NB4 (cell line): Measurements from ENCODE around the gene CHST11.

Source experiments
- DNase-seq: peaks from one replicate; pipeline ENCODE4 v3.0.0; 2010; ENCODE audit warnings: low read depth
- H3K4me3 ChIP-seq: one replicate; pipeline ENCODE4 v1.5.1; 2011; ENCODE audit warnings: mild to moderate bottlenecking, low read depth, low read length, moderate library complexity
- MAX ChIP-seq: IDR thresholded peaks from 2 replicates; pipeline ENCODE4 v1.6.1; 2011; ENCODE audit warnings: low read depth, low read length
- MYC ChIP-seq: IDR thresholded peaks from 2 replicates; pipeline ENCODE4 v1.6.1; 2011; ENCODE audit warnings: low read depth, low read length
- POLR2A ChIP-seq: IDR thresholded peaks from 2 replicates; pipeline ENCODE4 v1.6.1; 2011; ENCODE audit warnings: mild to moderate bottlenecking; ENCODE audit not compliant: insufficient read length; ENCODE audit errors: extremely low read depth
- TF ChIP-seq, protein P1 (sequence below): IDR thresholded peaks from one replicate; pipeline ENCODE4 v1.5.1; 2012; ENCODE audit warnings: low read depth, low read length

Gene CHST11

DNA sequence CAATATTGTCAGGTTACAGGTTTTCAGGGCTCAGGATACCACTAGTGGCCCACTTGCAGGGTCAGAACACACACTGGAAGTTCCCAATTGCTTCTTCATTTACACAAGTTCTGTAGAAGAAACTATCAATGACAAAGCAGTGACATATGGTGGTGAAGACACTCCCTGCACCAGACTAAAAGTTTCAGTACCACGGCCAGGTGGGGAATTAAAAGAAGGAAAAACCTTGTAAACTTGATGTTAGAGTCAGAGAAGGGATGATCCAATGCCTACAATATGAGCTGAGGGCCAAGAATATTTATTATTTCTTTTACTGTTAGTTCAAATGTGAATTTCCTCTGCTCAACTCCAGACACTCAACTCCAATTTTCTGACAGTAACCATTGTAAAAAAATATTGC, 31.8 kb upstream of the CHST11 start:
- no peak for DNase-seq
- TF ChIP-seq, protein P1, sequence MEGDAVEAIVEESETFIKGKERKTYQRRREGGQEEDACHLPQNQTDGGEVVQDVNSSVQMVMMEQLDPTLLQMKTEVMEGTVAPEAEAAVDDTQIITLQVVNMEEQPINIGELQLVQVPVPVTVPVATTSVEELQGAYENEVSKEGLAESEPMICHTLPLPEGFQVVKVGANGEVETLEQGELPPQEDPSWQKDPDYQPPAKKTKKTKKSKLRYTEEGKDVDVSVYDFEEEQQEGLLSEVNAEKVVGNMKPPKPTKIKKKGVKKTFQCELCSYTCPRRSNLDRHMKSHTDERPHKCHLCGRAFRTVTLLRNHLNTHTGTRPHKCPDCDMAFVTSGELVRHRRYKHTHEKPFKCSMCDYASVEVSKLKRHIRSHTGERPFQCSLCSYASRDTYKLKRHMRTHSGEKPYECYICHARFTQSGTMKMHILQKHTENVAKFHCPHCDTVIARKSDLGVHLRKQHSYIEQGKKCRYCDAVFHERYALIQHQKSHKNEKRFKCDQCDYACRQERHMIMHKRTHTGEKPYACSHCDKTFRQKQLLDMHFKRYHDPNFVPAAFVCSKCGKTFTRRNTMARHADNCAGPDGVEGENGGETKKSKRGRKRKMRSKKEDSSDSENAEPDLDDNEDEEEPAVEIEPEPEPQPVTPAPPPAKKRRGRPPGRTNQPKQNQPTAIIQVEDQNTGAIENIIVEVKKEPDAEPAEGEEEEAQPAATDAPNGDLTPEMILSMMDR, result no peak
- TF ChIP-seq MAX (no peak), MYC (no peak), POLR2A (no peak)
- no peak overlapping the region for H3K4me3 ChIP-seq

GRCh38 chr12:104425614-104426013, 31.1 kb upstream of the CHST11 start:
- TF ChIP-seq POLR2A (no peak), MAX (no peak), MYC (no peak)
- TF ChIP-seq, protein P1, result no peak
- H3K4me3 ChIP-seq, result no peak overlapping the region
- no peak for DNase-seq

- TF ChIP-seq MAX (no peak), MYC (no peak), POLR2A (no peak)
- TF ChIP-seq, protein P1, result no peak
- DNase-seq, result no peak
Measured at GRCh38 chr12:104426926-104427546, 29.7 kb upstream of the CHST11 start.

DNA sequence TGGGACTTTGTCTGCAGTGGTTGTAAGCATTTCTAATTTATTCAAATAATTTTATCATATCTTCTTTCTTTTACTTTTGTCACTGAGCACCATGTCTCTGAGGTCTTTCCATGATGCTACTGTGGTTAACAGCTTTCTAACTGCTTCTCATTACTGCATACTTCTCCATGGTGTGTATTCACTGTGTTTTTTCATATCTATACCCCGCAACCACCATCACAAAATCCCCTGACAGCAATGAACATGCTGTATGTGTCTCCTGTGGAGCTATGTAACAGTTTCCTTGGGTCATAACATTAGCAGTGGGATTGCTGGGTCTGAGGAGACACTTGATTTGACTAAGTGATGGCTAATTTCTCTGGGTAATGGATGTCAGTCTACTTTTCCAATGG, 29.2 kb upstream of the CHST11 start:
- TF ChIP-seq, protein P1, result no peak
- TF ChIP-seq MAX (no peak), POLR2A (no peak), MYC (no peak)
- no peak overlapping the region for H3K4me3 ChIP-seq
- no peak for DNase-seq

More at GRCh38 chr12:104426926-104427546, 29.7 kb upstream of the CHST11 start:
- H3K4me3 ChIP-seq, result no peak overlapping the region

DNA sequence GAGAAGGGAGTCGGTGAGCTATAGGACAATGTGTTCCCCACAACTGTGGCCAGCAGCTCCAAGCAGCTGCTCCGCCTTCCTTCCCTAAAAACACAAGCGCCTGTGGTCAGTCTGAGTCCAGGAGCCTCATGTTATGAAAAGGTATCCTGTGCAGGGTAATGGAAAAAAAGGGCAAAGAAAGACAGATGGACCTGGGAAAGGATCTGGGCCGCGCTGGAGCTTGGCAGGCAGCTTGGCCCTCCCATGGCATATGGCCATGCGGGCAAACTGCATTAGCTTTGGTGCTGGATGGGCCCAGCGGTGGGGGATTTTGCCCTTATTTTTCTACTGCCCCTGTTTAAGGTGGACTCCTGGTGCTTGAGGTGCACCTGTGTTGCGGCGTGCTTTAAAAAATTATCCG, 23.7 kb upstream of the CHST11 start:
- TF ChIP-seq MAX (no peak), MYC (no peak), POLR2A (no peak)
- TF ChIP-seq, protein P1, result no peak
- no peak overlapping the region for H3K4me3 ChIP-seq
- no peak for DNase-seq

GRCh38 chr12:104434129-104434528, 22.6 kb upstream of the CHST11 start:
- H3K4me3 ChIP-seq, result no peak overlapping the region
- no peak for TF ChIP-seq POLR2A
- TF ChIP-seq, protein P1, result no peak
- no peak for TF ChIP-seq MYC
- no peak for TF ChIP-seq MAX
- no peak for DNase-seq
